ENCODE results near the gene CCL7. TPM values are rescaled to one million over a fixed set of nuclear protein-coding genes. Genes with fewer than 3 reads are reported as not detected.

Gene CCL7
- polyA plus RNA-seq, 1 donor from 2014 or later: not detected

- no peaks in the 10 kb centered on the region for H3K27me3 ChIP-seq (ENCODE audit: insufficient read depth, low read depth, low read length)
- no peak overlapping the region for H3K4me2 ChIP-seq (ENCODE audit: low read length)
- no peak overlapping the region for H2AFZ ChIP-seq (ENCODE audit: low read depth, low read length)
- H3K9me3 ChIP-seq (ENCODE audit: low read length): no peaks in the 10 kb centered on the region
- H3K27ac ChIP-seq (ENCODE audit: low read length): no peak overlapping the region
- H3K79me2 ChIP-seq (replicated peaks; ENCODE audit: insufficient read depth, low read length): no peaks in the 10 kb centered on the region
- no peak for TF ChIP-seq SMC3 (conservative IDR thresholded peaks at IDR 0.05; ENCODE audit: poor library complexity)
- no peak for TF ChIP-seq EP300 (conservative IDR thresholded peaks at IDR 0.05; ENCODE audit: poor library complexity, severe bottlenecking)
- no peak for TF ChIP-seq MXI1 (conservative IDR thresholded peaks at IDR 0.05; ENCODE audit: poor library complexity, severe bottlenecking)
- no peak for TF ChIP-seq TAF1 (IDR thresholded peaks at IDR 0.05; ENCODE audit: low read depth)
- no peak for TF ChIP-seq REST (IDR thresholded peaks at IDR 0.05; ENCODE audit: borderline replicate concordance)
- no peak for TF ChIP-seq CTCF (IDR thresholded peaks at IDR 0.05; ENCODE audit: poor library complexity, severe bottlenecking)
- TF ChIP-seq RAD21 (conservative IDR thresholded peaks at IDR 0.05): no peak
- TF ChIP-seq POLR2AphosphoS5 (IDR thresholded peaks at IDR 0.05): no peak
- no peak for TF ChIP-seq EZH2 (IDR thresholded peaks at IDR 0.05; ENCODE audit: borderline replicate concordance, insufficient read depth, low read length, poor library complexity, severe bottlenecking)
- no peaks in the 10 kb centered on the region for H3K36me3 ChIP-seq (ENCODE audit: insufficient read depth, low read length)
- H4K20me1 ChIP-seq (ENCODE audit: insufficient read depth): no peaks in the 10 kb centered on the region
- no peak overlapping the region for H3K4me3 ChIP-seq (ENCODE audit: low read length)
- no peak overlapping the region for H3K9ac ChIP-seq (ENCODE audit: low read length)
- H3K9me2 ChIP-seq (ENCODE audit: insufficient read depth, low read length): no peaks in the 10 kb centered on the region
- no peaks in the 10 kb centered on the region for H3F3A ChIP-seq (ENCODE audit: insufficient read depth, low read length, poor library complexity, severe bottlenecking)
These were observed 33.6 kb downstream of the CCL7 start for GRCh38 chr17:34303606-34304005.

- TF ChIP-seq EP300 (conservative IDR thresholded peaks at IDR 0.05; ENCODE audit: poor library complexity, severe bottlenecking) (no peak), EZH2 (IDR thresholded peaks at IDR 0.05; ENCODE audit: borderline replicate concordance, insufficient read depth, low read length, poor library complexity, severe bottlenecking) (no peak), CTCF (IDR thresholded peaks at IDR 0.05; ENCODE audit: poor library complexity, severe bottlenecking) (no peak), POLR2AphosphoS5 (IDR thresholded peaks at IDR 0.05) (no peak), SMC3 (conservative IDR thresholded peaks at IDR 0.05; ENCODE audit: poor library complexity) (no peak), RAD21 (conservative IDR thresholded peaks at IDR 0.05) (no peak), REST (IDR thresholded peaks at IDR 0.05; ENCODE audit: borderline replicate concordance) (no peak), TAF1 (IDR thresholded peaks at IDR 0.05; ENCODE audit: low read depth) (no peak), MXI1 (conservative IDR thresholded peaks at IDR 0.05; ENCODE audit: poor library complexity, severe bottlenecking) (no peak)
- H3K79me2 ChIP-seq (replicated peaks; ENCODE audit: insufficient read depth, low read length): no peaks in the 10 kb centered on the region
- no peaks in the 10 kb centered on the region for H4K20me1 ChIP-seq (ENCODE audit: insufficient read depth)
- H3K4me3 ChIP-seq (ENCODE audit: low read length): no peak overlapping the region
- H3K9ac ChIP-seq (ENCODE audit: low read length): no peak overlapping the region
- H3K36me3 ChIP-seq (ENCODE audit: insufficient read depth, low read length): no peaks in the 10 kb centered on the region
- no peaks in the 10 kb centered on the region for H3K27me3 ChIP-seq (ENCODE audit: insufficient read depth, low read depth, low read length)
- no peak overlapping the region for H3K4me2 ChIP-seq (ENCODE audit: low read length)
- H3K27ac ChIP-seq (ENCODE audit: low read length): no peak overlapping the region
- H3K9me2 ChIP-seq (ENCODE audit: insufficient read depth, low read length): no peaks in the 10 kb centered on the region
- H2AFZ ChIP-seq (ENCODE audit: low read depth, low read length): no peak overlapping the region
- H3K9me3 ChIP-seq (ENCODE audit: low read length): no peaks in the 10 kb centered on the region
- no peaks in the 10 kb centered on the region for H3F3A ChIP-seq (ENCODE audit: insufficient read depth, low read length, poor library complexity, severe bottlenecking)
These were observed 35.0 kb downstream of the CCL7 start for GRCh38 chr17:34305061-34305460.

All from neural cell (in vitro differentiated cells).